ENCODE results near the gene PABPN1L.
"Not testable (repeated sequence)": the region's sequence is repeated elsewhere in the genome, so short reads cannot be mapped to it uniquely, and the experiment has no call there.

PABPN1L gene

GRCh38 chr16:88825146-88825545, 41.3 kb downstream of the PABPN1L start:
- DNase-seq: no peak

- no peak for DNase-seq
Measured at GRCh38 chr16:88824256-88825077, 42.0 kb downstream of the PABPN1L start.

- DNase-seq: not testable (repeated sequence)
Measured at GRCh38 chr16:88823646-88824045, 42.8 kb downstream of the PABPN1L start.

GRCh38 chr16:88822281-88823040, 44.0 kb downstream of the PABPN1L start:
- DNase-seq: no peak

GRCh38 chr16:88821168-88821850, 45.2 kb downstream of the PABPN1L start:
- no peak for DNase-seq

GRCh38 chr16:88820385-88821025, 46.0 kb downstream of the PABPN1L start:
- no peak for DNase-seq

GRCh38 chr16:88819126-88819525, 47.3 kb downstream of the PABPN1L start:
- DNase-seq: no peak

GRCh38 chr16:88818575-88818874, 47.9 kb downstream of the PABPN1L start:
- no peak for DNase-seq

- DNase-seq: no peak
Measured at GRCh38 chr16:88817785-88818574, 48.5 kb downstream of the PABPN1L start.

- no peak for DNase-seq
Measured at GRCh38 chr16:88816736-88817535, 49.5 kb downstream of the PABPN1L start.

GRCh38 chr16:88815901-88816589, 50.4 kb downstream of the PABPN1L start:
- DNase-seq: no peak

- no peak for DNase-seq
Measured at GRCh38 chr16:88815227-88815626, 51.2 kb downstream of the PABPN1L start.

- no peak for DNase-seq
Measured at GRCh38 chr16:88814144-88814502, 52.3 kb downstream of the PABPN1L start.
